CD4-positive, alpha-beta T cell treated with Interleukin-17A for 4 hours (primary cell): ENCODE data around the gene CD300LB.
"Not testable (repeated sequence)": the region's sequence is repeated elsewhere in the genome, so short reads cannot be mapped to it uniquely, and the experiment has no call there.

Source experiments
- DNase-seq: peaks from one replicate; pipeline ENCODE4 v3.0.0-alpha.2; 2020; ENCODE audit warnings: mixed read lengths

Gene CD300LB

GRCh38 chr17:74488276-74488675, 43.0 kb downstream of the CD300LB start:
- DNase-seq = not testable (repeated sequence)

GRCh38 chr17:74485841-74486240, 45.4 kb downstream of the CD300LB start:
- no peak for DNase-seq

GRCh38 chr17:74485022-74485743, 46.1 kb downstream of the CD300LB start:
- no peak for DNase-seq

GRCh38 chr17:74484066-74484465, 47.2 kb downstream of the CD300LB start:
- no peak for DNase-seq

DNA sequence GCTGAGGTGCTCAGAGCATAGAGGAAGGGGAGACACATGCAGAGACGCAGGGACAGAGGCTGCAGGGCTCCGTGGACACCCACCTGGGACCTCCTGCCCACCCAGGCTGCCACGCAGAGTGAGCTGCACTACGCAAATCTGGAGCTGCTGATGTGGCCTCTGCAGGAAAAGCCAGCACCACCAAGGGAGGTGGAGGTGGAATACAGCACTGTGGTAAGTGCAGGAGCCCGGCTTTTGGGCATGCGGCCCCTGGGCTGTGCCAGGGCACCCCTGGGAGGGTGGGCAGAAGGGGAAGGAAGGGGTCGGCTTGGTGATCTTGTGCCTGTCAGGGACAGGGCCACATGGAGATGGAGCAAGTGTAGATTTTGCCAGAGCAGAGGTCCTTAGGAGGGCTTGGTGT, 49.7 kb downstream of the CD300LB start:
- no peak for DNase-seq

DNA sequence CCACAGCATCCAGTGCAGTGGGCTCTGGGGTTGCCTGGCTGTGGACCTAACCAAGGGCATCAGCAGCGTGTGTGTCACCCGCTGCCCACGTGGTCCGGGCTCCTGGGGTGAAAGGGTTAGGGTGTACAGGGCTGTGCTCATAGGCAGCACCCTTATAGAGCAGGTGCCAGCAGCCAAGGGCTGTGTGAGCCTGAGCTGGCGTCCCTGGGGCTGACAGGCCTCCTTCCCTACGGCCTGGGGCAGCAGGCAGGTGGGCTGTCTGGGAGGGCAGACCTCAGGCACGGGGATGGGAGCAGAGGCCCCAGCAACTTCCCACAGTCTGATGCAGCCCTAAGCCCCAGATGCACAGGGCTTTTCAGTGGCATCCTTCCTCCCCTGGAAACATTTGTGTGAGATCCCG, 51.0 kb downstream of the CD300LB start:
- no peak for DNase-seq

GRCh38 chr17:74478420-74479100, 52.7 kb downstream of the CD300LB start:
- peak; percentile 53 for DNase-seq

DNA sequence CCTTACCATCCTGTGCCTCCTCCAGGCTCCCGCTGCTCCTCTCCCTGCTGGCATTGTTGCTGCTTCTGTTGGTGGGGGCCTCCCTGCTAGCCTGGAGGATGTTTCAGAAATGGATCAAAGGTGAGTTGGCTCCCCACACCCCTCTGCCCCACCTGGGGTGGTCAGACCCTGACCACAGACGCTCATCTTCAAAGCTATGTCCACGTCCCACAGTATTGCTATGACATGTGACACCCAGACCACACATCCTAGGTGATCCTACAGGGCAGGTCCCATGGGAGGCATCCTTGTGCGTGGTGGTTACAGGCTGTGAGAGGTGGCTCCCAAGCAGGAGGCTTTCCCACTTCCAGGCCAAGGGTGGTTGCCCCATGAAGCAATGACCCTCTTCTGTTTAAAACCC, 53.9 kb downstream of the CD300LB start:
- no peak for DNase-seq

GRCh38 chr17:74475189-74475588, 56.1 kb downstream of the CD300LB start:
- DNase-seq = no peak

DNA sequence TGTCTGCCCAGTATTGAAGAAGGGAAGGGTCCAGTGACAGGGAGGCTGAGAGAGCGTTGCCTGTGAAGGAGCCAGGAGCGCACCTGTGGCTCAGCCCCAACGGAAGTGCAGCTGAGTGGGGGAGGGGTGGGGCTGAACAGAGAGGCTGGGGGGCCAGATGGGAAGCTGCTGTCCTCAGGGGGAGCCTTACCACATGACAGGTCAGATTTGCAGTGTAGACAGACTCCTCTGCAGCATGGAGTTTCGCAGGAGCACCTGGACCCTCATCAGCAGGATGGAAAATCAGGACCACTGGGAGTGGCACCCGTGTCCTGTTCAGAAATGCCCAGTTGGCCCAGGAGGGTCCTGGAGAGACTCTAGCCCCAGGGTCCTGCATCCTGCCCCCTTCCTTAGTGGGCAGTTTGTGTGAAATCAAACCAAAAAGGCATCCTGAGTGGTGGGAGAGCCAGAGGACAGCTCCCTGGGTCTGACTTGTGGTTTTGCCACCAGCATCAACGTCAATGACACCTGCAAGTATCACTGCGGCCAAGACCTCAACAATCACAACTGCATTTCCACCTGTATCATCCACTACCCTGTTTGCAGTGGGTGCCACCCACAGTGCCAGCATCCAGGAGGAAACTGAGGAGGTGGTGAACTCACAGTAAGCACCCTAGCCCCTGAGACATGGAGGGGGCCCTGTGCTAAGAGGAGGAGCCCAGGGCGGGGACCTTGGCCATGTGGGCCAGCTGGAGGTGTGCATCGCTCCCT, 57.1 kb downstream of the CD300LB start:
- DNase-seq = peak; percentile 66

- no peak for DNase-seq
These were observed 58.0 kb downstream of the CD300LB start for GRCh38 chr17:74473294-74473693.

DNA sequence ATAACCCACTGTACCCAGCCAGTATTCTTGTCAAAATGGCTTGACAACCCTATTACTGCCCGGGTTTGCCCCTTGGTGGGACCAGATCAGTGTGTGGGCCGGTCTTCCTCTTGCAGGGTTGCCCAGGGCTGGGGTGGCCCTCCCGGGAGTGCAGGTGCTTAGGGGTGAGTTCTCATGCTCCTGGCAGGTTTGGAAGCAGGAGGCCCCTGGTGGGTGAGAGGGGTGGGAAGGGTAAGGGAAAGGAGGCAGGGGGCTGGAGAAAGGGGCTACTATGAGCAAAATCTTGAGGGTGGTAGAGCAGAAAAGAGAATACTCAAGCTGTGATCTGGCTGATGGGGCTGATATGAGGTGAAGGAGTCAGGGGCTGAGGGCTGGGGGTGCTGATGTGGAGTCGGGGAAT, 58.4 kb downstream of the CD300LB start:
- DNase-seq = no peak

- no peak for DNase-seq
These were observed 59.9 kb downstream of the CD300LB start for GRCh38 chr17:74471341-74471740.
